SHP77 treated with DMSO at 0.1 percent for 48 hours (cell line): Measurements from ENCODE around the gene GALM.
"Not testable (repeated sequence)": the region's sequence is repeated elsewhere in the genome, so short reads cannot be mapped to it uniquely, and the experiment has no call there.

Experiments used
- DNase-seq: peaks from one replicate; lab custom pipeline; 2025; lab: John Stamatoyannopoulos, UW

The GALM gene

DNA sequence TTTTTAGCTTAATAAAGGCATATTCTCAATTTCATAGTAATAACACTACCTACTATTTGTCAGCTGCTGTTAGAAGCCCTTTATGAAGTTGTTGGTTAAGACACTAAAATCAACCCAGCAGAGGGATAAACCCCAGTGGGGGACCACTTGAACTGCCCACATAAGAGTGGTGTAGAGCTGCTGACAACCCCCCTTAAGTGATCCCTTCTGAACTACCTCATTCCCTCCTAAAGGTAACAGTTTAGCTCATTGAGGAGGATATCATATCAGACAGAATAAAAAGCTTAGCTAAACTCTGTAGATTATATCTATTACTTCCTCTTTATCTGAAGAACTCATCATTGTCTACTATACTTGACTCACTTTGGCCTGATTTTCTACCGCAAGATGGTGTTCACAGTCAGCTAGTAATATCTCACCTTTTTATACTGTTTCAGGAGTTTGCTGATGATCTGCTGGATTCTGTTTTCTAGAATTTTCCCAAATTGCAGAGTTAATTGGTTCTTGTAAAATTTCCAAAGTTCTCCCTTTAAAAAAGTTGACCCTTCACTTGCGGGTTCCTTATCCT, 16.2 kb downstream of the GALM start:
- DNase-seq = no peak

DNA sequence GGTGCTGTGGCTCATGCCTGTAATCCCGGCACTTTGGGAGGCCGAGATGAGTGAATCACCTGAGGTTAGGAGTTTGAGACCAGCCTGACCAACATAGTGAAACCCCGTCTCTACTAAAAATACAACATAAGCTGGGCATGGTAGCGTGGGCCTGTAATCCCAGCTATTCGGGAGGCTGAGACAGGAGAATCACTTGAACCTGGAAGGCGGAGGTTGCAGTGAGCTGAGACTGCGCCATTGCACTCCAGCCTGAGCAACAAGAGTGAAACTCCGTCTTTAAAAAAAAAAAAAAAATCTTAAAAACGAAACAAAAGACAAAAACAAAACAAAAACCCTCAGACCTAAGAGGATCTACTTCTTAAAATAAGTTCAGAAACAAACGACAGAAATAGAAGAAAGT, 16.7 kb downstream of the GALM start:
- not testable (repeated sequence) for DNase-seq

DNA sequence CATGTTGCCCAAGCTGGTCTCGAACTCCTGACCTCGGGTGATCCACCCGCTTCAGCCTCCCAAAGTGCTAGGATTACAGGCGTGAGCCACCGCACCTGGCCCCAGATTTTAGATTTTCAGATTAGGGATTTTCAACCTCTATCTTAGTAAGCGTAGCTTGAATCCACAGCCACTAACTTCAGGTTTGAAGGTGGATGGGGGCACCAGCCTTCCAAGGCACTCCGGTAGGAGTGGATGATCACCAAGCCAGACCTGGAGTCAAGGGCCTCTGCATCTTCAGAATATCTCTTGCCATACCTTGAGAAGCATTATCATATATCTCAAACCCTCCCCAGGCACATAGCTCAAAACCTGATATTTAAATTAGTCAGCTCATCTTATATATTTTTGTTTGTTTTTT, 17.9 kb downstream of the GALM start:
- DNase-seq = no peak

DNA sequence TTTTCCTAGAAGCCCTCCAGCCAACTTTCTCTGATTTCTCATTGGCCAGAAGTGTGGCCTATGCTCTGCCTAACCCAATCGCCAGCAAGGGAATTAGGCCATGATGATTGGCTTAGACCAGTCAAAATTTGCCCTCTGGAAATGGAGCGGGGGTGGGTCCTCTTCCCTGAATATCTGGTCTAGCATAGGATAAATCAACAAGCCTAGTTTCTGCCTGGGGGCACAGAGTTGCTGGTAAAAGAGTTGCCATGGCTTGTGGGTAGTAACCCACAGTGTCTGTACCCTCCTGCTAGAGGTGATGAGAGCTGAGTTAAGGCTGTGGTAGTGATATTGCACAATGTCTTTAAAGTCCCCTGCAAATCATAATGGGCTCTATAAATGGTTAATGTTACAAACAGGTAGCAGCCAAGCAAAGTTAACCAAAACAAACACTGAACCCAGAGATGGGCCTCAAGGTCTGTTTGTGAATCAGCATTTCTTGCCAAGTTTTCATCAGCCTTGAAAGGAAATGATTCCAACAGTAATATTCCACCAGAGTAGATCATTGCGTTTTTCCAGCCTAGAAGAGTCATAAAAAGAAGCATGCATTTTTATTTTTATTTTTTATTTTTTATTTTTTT, 19.3 kb downstream of the GALM start:
- no peak for DNase-seq

DNA sequence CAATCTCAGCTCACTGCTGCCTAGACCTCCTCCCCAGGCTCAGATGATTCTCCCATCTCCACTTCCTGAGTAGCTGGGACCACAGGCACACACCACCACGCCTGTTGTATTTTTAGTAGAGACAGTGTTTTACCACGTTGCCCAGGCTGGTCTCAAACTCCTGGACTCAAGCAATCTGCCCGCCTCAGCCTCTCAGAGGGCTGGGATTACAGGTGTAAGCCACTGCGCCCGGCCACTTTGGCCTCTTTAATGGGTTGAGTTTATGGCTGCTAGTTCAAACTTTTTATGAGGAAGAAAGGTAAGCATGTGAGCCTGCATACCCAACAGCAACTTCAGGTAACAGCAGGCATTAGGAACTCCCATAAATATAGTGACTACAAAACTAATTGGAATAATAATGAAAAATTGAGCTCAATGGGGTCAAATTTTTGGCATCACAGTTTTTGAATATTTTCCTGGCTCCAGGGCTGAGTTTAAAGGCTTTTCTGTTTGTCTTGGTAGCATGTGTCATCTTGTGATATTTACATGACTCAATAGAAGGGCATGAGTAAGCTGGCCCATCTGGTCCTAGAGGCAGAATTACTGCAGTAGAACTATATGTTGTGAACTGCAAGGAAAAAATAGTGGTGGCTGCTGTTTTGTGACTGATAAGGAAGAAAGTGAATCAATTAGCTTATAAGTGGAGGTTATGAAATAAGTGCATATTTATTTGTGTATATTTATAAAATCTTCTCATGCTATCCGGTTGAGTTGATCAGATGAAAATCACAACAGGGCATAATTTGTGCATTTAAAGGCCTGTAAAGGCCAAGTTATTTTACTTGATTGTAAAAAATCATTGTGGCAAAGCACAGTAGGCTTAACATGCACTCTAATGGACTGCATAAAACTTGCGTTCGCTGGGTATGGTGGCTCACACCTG, 24.8 kb downstream of the GALM start:
- no peak for DNase-seq

DNA sequence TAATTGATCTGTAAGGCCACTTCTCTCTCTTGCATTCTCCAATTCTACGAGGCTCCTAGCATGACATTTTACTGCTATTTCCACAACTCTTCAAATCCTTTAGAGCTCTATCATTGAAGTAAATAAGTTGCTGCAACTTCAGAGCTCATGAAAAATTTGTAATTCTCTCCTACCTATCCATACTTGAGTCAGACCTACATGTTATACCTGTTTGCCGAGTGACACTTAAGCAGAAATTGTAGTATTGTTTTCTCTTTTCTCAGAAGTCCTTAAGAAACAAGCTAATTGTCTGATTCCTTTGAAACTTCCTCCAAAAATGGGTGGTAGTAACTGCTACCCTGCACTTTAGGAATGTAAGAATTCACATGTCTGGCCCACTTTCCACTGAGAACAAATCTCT, 26.1 kb downstream of the GALM start:
- DNase-seq = no peak

DNA sequence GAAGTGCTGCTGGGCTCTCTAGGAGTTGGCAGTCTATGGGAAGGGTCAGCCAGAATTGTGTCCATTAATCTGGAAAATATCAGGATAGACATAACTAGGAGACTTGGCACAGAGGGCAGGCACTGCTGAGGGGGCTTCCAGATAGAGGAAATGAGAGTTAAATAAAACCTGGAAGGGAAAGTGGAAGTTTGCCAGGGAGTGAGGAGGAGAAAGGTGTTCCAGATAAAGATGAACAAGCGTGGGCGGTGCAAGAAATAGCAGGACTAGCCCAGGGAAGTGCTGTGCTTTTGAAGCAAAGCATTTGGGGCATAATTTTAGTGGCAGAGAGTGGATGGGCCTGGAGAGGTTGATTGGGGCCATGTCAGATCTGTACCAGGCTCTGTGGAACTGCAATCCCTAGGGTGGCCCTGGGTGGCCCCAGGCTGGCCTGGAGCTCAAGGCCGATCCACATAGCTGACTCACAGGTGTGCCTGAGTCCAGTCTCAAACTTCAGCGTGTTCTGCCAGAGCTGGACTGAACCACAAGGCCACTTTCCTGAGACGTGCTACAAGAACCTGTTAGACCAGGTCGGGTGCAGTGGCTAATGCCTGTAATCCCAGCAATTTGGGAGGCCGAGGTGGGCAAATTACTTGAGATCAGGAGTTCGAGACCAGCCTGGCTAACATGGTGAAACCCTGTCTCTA, 26.9 kb downstream of the GALM start:
- DNase-seq = no peak

DNA sequence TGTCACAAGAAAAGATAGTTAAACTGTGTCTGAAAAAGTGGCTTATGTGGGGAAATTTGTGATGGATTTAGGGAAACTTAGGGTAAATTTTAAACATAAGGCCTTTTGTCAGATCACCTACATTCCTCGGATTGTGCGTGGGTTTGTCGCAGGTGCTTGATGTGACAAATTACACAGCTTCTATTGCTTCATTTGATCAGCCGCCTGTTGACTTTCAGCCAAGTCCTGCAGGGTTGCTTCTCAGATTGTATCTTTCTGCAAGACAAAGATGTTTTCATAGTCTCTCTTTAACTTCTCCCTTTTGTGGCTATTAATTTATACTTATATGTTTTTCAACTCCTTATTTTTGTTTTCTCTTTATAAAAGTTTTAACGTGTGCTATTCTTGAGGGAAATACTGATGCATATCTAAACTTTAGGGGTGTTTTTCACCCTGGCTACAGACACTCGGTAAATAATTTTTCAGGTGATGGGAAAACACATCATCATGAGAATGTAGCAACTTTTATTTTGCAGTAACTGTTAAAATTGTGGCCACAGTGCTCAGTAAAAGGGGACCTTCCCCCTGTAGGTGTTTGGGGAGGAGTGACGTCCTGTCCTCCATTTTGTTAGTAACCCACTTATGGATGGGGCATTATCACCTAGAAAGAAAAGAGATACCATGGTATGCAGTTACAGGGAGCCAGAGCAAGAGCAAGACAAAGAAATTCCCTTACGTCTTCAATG, 31.4 kb downstream of the GALM start:
- no peak for DNase-seq

DNA sequence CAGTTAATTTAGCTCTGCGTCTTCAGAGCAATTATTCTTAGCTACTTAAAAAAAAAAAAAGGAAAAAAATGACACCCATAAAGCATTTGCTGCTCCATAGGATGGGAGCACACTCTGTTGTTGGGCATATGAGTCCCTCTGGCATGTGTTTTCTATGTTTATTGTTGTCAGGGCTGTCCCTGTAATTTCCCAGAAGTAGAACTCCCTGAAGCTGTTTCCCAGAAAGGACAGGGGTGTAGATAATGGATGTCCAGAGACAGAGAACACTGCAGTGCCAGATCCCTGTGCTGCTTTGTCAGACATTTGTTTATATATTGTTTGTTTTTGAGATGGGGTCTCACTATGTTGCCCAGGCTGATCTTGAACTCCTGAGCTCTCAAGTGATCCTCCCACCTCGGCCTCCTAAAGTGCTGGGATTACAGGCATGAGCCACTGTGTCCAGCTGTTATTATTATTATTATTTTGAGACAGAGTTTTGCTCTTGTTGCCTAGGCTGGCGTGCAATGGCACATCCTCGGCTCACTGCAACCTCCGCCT, 32.6 kb downstream of the GALM start:
- no peak for DNase-seq

DNA sequence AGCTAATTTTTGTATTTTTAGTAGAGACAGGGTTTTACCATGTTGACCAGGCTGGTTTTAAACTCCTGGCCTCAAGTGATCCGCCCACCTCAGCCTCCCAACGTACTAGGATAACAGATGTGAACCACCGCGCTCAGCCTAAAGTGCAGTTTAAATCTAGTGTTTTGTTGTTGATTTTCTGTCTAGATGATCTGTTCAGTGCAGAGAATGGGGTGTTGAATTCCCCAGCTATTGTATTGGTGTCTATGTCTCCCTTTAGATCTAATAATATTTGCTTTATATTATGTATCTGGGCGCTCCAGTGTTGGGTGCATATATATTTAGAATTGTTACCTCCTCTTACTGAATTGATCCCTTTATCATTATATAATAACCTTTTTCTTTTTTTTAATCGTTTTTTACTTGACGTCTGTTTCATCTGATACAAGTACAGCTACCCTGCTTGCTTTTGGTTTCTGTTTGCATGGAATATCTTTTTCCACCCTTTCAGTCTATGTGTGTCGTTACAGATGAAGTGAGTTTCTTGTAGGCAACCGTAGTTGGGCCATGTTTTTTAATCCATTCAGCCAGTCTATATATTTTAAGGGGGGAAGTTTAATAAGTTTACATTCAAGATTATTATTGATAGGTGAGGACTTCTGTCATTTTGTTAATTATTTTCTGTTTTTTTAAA, 34.3 kb downstream of the GALM start:
- DNase-seq = no peak

DNA sequence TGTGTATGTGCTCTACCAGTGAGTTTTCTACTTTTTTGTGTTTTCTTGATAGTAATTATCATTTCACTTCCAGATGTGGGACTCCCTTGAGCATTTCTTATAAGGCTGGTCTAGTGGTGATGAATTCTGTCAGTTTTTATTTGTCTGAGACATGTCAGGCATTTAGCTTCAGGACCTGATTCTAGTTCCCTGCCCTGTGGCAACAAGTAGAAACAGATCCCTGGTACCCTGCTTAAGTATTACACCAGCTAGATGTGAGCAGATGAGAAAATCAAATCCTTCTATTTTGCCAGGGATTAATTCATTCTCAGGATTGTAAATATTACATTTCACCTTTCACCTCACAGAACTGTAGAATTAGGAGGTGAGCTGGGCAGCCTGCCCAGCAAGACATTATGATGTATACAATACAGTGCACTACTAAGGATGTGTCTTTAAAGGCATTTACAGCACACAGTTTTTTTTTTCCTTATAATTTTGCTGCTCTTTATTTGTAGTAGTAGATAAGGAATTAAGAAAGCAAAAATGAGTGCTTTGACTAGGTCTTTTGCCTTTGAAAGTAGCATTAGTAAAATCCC, 35.1 kb downstream of the GALM start:
- no peak for DNase-seq

DNA sequence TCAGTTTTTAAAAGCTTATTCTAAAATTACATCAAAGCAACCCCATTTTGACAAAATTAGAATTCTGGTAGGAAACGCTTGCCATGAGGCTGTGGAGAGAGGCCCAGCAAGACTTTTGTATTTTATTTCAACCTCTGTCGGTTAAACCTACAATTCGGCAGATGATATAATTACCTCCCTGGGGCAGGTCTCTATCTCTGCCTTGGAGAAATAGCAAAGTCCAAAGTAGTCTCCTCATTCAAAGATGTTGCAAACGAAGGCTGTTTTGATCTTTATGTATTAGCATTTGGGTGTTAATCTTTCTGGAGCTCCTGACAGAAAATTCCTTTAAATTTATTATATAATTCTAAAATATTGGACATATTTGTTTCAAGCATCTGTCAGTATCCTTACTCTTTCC, 35.6 kb downstream of the GALM start:
- DNase-seq = no peak

DNA sequence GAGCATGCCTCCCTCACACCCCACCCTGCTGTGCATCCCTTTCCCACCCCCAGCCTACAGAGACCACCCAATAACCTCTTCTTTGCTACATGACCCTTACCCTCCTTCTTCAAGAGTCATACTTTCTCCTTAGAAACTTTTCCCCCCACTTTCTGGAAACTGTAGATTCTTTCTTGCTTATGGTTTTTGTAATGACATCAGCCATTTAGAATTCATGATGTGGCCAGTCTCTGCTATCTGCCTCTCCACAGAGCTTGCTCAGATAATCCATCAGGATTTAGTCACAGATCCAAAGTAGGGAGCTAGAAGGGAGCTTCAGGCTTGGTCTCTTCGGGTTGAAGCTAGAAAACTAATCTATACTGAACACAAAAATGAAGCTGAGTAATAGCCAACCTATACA, 36.5 kb downstream of the GALM start:
- DNase-seq = no peak

DNA sequence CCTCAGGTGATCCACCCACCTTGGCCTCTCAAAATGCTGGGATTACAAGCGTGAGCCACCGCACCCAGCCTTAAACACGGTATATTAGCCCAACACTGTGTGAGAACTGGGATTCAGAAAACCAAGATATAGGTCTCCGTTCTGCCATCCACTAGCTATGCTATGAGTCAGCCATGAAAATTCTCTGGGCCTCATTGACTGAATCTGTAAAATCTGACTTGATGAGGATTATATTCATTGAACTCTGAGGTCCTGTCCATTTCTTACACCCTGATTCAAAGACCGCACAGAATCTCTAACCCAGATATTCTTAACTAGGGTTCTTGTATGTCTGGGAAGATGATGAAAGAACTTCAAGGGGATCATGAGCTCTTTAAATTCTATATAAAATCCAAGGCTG, 37.4 kb downstream of the GALM start:
- DNase-seq = not testable (repeated sequence)

DNA sequence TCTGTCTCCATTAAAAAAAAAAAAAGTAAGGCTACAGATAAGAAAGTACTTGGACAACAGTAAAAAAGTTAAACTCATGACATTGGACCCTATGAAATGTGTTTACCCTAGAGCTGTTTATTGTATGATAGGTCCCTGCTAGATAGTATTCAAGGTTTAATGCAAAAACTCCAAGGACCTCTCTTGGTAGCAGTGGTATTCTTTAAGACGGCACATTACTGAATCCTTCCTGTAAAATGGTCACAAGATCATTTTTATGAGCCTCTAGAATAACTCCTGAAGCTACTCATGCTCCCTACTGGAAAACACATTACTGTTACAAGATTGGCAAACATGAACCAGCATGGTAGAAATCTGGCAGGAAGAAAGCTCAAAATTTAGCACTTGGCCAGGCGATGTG, 38.8 kb downstream of the GALM start:
- no peak for DNase-seq

DNA sequence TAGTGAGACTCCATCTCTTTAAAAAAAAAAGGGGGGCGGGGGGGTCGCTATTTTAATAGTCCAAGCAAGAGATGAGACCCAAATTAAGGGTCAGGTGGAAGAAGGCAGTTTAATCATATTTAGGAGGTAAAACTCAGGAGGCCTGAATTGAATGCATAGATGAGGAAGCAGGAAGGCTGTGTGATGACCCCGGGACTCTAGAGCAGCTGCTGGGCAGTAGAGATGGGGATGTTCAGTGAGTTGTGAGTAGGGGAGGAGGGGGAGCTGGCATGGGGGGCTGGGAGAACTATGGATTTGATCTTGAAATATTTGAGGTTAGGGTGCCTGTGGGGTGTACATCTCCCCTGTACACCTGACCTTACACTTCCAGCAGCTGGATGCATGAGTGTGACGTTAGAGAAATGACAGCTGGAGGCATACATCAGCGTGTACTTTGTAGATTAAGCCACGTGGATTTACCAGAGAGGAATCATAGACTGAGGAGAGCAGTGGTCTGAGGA, 41.0 kb downstream of the GALM start:
- no peak for DNase-seq

DNA sequence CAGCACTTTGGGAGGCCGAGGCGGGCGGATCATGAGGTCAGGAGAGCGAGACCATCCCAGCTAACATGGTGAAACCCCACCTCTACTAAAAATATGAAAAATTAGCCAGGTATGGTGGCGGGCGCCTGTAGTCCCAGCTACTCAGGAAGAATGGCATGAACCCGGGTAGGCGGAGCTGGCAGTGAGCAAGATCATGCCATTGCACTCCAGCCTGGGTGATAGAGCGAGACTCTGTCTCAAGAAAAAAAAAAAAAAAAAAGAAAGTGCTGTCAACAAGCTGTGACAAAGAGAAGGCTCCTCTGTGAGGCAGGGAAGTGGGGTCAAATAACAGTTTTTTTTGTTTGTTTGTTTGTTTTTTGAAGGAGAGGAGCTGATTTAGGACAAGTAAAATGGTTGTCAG, 42.6 kb downstream of the GALM start:
- DNase-seq = not testable (repeated sequence)

DNA sequence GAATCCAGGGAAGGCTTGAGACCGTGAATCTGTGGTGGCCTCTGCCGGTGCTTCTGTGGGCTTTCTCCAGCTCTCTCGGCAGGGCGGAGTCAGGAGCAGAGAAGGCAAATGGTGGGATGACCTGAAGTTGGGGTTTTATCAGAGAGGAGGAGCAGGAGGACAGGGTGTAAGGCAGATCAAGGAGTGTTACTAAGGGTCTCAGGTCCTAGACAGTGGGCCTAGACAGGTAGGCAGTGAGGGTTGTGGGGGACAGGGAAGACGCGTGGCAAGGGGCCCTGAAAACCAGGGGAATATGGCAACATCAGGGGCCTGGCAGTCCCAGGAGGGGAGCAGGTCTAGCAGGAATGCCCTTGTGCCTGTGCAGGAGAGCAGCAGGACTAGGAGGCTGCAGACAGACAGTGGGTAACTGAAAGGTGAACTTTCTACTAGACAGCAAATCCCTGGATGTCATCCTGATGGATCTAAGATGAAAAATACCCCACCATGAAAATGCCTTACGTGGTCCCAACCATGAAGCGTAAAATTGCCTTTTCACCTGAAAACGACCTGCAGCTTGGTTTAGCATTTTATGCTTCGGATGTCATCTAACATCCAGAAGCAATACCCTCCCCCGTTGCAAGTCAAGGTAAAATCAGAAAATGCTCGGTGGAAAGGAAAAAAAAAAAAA, 43.1 kb downstream of the GALM start:
- DNase-seq = no peak

DNA sequence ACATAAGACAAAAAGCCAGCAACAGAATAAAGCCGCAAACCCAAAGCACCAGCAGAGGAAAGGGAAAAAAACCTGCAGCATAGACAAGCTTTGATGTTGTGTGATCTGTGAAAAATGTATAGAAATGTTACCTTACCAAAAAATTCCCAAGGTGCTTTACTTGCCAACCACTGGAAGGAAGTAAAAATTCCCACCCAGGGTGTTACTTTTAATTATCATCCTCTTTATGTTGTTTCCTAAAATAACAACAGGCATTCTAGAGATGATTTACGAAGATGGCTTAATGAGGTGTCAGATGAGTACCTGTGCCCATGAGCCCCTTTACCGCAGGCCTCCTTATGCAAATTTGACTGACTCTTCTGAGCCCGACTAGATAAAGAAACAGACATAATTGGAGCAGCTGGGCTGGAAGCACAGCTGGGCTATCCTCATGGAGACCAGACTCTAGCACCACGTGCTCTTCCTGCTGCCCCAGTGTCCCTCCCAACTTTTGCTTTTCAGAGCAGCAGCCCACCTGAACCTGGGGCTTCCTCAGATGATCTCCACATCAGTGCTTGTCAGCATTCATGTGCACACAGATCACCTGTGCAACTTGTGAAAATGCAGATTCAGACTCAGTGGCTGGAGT, 43.8 kb downstream of the GALM start:
- DNase-seq = no peak

DNA sequence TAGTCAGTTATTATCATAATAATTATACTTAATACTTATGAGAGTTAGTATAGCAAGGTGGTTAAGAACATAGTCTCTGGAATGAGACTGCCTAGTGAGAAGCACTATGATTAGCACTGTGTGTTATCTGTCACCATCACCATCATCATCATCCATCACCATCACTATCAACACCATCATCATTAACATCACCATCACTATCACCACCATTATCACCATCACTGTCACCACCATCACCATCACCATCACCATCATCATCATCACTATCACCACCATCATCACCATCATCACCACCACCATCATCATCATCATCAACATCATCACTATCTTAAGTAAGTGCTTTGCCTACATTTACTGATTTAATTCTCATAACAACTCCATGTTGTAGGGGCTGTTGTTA, 45.6 kb downstream of the GALM start:
- DNase-seq = no peak
